Tibial nerve (tissue), 3 donors: ENCODE results near the gene MOSPD3.

ENCODE experiments used
- CTCF ChIP-seq, 5 experiments: fragments of 200-600 bp in 3 of 5; fragments of 450-650 bp in 2 of 5; sonication (generic) in 3 of 5; IDR thresholded peaks; one replicate each; pipeline ENCODE4 v1.5.1; 2016 to 2019; ENCODE audit warnings: antibody characterized with exemption in 5 of 5, mild to moderate bottlenecking in 3 of 5, moderate library complexity in 2 of 5
- POLR2A ChIP-seq, 2 donors: fragments of 450-650 bp; IDR thresholded peaks; one replicate each; pipeline ENCODE4 v1.6.1; 2017; ENCODE audit warnings: antibody characterized with exemption in 2 of 2, mild to moderate bottlenecking in 2 of 2, moderate library complexity in 2 of 2

DNA sequence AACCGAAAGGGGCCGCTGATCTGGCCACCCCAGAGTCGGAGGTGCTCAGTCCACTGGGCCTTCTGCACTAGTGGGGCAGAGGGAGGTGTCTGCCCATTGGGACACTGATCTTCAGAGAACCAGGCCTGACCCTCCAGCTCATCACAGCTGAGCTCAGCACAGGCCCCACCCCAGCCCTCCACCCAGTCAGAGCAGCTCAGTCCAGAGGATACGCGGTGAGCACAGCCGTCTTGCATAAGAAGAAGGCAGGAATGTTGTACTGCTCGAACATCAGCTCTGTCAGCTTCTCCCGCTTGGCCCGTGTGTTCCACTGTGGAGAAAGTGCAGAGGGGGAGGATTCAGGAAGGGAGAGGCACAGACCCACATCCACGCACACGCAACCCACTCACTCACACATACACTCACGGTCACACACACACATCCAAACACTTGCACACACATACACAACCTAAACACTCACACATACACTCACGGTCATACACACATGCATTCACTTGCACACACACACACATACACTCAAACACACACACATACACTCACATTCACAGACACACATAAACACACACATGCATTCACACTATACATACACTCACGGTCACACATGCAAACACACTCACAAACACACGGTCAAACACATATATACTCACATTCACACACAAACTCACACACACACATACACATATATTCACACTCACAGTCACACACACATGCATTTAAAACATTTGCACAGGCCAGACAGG, 37.7 kb downstream of the MOSPD3 start:
- TF ChIP-seq CTCF (IDR thresholded peaks at IDR 0.05) (no peak), POLR2A (IDR thresholded peaks at IDR 0.05) (no peak)
